ENCODE results near the gene DPY19L2.
"Not testable (repeated sequence)": the region's sequence is repeated elsewhere in the genome, so short reads cannot be mapped to it uniquely, and the experiment has no call there.

Gene DPY19L2

DNA sequence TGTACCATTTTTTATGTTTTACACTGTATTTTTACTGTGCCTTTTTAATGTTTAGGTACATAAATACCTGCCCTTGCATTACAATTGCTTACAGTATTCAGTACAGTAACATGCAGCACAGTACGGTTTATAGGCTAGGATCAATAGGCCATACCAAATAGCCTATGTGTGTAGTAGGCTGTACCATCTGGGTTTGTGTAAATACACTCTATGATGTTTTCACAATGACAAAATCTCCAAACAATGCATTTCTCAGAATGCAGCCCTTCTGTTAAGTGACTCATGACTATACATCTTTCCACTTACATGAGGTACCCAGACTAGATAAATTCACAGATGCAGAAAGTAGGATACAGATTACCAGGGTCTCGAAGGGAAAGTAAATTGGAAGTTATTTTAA is 43.0 kb upstream of the DPY19L2 start:
- not testable (repeated sequence) for H3K79me2 ChIP-seq (ENCODE audit: control insufficient read depth, low read length); H3F3A ChIP-seq (ENCODE audit: control insufficient read depth, insufficient read depth); H3K9me3 ChIP-seq (ENCODE audit: control insufficient read depth, insufficient read depth, low read length); H3K27ac ChIP-seq (ENCODE audit: low read depth, low read length); H4K20me1 ChIP-seq (ENCODE audit: control insufficient read depth, insufficient read depth, low read depth, low read length); H3K4me3 ChIP-seq (ENCODE audit: low read length); H3K36me3 ChIP-seq (ENCODE audit: control insufficient read depth, low read length); H3K4me1 ChIP-seq (ENCODE audit: control insufficient read depth, low read length); H3K4me2 ChIP-seq (ENCODE audit: low read length); H3K27me3 ChIP-seq (ENCODE audit: control insufficient read depth, low read length); H3K9me2 ChIP-seq (replicated peaks; ENCODE audit: control insufficient read depth, low read length)

DNA sequence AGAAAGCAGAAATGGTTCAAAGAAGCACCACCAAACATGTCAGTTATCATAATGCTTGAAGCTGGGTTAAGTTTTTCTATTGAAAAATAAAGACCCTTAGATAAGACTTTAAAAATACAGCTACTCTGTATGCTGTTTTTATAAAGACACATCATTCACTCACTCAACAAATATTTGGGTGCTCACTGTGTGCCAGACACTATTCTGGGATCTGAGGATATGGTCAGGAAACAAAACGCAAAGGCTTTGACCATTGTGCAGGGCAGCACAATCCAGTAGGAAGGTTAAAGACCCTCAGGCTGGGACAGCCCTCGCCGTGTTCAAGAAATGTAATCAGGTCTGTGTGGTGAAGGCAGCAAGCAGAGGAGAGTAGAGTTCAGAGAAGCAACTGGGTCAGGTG is 38.0 kb upstream of the DPY19L2 start:
- Histone ChIP-seq H3K27me3 (ENCODE audit: control insufficient read depth, low read length) (no peaks in the 10 kb centered on the region), H3K27ac (ENCODE audit: low read depth, low read length) (no peak overlapping the region), H4K20me1 (ENCODE audit: control insufficient read depth, insufficient read depth, low read depth, low read length) (no peaks in the 10 kb centered on the region), H3K4me2 (ENCODE audit: low read length) (no peak overlapping the region), H3K4me1 (ENCODE audit: control insufficient read depth, low read length) (no peaks in the 10 kb centered on the region), H3K79me2 (ENCODE audit: control insufficient read depth, low read length) (no peaks in the 10 kb centered on the region), H3K36me3 (ENCODE audit: control insufficient read depth, low read length) (no peaks in the 10 kb centered on the region), H3F3A (ENCODE audit: control insufficient read depth, insufficient read depth) (no peaks in the 10 kb centered on the region), H3K9me3 (ENCODE audit: control insufficient read depth, insufficient read depth, low read length) (no peaks in the 10 kb centered on the region), H3K4me3 (ENCODE audit: low read length) (no peak overlapping the region), H3K9me2 (replicated peaks; ENCODE audit: control insufficient read depth, low read length) (no peaks in the 10 kb centered on the region)
- TF ChIP-seq, protein P1, sequence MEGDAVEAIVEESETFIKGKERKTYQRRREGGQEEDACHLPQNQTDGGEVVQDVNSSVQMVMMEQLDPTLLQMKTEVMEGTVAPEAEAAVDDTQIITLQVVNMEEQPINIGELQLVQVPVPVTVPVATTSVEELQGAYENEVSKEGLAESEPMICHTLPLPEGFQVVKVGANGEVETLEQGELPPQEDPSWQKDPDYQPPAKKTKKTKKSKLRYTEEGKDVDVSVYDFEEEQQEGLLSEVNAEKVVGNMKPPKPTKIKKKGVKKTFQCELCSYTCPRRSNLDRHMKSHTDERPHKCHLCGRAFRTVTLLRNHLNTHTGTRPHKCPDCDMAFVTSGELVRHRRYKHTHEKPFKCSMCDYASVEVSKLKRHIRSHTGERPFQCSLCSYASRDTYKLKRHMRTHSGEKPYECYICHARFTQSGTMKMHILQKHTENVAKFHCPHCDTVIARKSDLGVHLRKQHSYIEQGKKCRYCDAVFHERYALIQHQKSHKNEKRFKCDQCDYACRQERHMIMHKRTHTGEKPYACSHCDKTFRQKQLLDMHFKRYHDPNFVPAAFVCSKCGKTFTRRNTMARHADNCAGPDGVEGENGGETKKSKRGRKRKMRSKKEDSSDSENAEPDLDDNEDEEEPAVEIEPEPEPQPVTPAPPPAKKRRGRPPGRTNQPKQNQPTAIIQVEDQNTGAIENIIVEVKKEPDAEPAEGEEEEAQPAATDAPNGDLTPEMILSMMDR (IDR thresholded peaks at IDR 0.05; ENCODE audit: low read depth, low read length, poor library complexity, severe bottlenecking), result no peak
- no peak for TF ChIP-seq EZH2phosphoT487 (IDR thresholded peaks at IDR 0.05; ENCODE audit: borderline replicate concordance, low read length)

DNA sequence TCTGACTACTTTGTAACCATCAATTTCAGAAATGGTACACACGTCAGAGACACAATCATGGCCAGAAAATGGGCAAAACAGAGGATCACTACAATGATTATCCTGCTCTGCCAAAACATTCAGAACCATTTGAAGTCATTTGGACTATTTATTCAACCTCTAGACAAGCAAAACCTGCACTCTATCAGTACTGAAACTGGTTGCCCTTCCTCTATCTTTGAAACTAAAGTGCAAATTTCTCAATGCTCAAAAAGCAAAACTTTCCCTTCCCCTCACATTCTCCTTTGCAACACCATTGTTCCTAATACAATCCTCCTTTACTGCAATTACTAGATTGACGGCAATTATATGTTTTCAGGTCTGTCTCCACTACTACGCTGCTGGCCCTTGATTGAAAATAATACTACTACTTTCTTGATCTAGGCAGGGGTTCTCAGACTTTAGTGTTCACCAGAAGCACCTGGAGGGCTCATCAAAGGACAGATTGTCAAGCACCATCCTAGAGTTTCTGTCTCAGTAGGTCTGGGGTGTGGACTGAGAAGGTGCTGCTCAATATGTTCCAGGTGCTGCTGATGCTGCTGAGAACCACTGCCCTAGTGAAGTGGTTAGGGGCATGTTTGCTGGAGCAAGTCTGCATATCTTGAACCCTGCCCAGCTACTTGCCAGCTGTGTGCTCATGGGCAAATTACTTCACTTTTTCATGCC is 31.5 kb upstream of the DPY19L2 start:
- H3K4me1 ChIP-seq (ENCODE audit: control insufficient read depth, low read length); H3K36me3 ChIP-seq (ENCODE audit: control insufficient read depth, low read length); H3F3A ChIP-seq (ENCODE audit: control insufficient read depth, insufficient read depth); H4K20me1 ChIP-seq (ENCODE audit: control insufficient read depth, insufficient read depth, low read depth, low read length); H3K4me3 ChIP-seq (ENCODE audit: low read length); H3K4me2 ChIP-seq (ENCODE audit: low read length); H3K79me2 ChIP-seq (ENCODE audit: control insufficient read depth, low read length); H3K27me3 ChIP-seq (ENCODE audit: control insufficient read depth, low read length); H3K27ac ChIP-seq (ENCODE audit: low read depth, low read length); H3K9me3 ChIP-seq (ENCODE audit: control insufficient read depth, insufficient read depth, low read length); H3K9me2 ChIP-seq (replicated peaks; ENCODE audit: control insufficient read depth, low read length): not testable (repeated sequence)

DNA sequence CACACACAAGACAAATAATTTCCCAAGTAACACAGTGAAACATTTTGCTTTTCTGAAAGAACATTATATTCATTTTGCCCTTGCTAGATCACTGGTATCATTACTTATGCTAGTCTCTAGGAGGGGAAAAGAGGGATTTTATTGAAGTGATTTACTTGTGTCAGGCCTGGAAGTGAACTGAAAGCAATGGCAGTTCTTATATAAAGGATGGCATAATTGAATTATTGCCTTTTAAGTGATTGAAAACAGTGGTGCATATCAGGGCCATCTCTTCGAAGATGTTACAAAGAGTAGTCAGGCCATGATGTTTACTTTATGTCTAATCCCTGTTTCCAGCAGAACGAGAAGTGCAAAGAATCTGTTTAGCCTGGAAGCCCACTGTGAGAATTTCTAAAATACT is 30.7 kb upstream of the DPY19L2 start:
- H3K79me2 ChIP-seq (ENCODE audit: control insufficient read depth, low read length); H4K20me1 ChIP-seq (ENCODE audit: control insufficient read depth, insufficient read depth, low read depth, low read length); H3K9me3 ChIP-seq (ENCODE audit: control insufficient read depth, insufficient read depth, low read length); H3K4me2 ChIP-seq (ENCODE audit: low read length); H3K27ac ChIP-seq (ENCODE audit: low read depth, low read length); H3K4me3 ChIP-seq (ENCODE audit: low read length); H3F3A ChIP-seq (ENCODE audit: control insufficient read depth, insufficient read depth); H3K36me3 ChIP-seq (ENCODE audit: control insufficient read depth, low read length); H3K4me1 ChIP-seq (ENCODE audit: control insufficient read depth, low read length); H3K9me2 ChIP-seq (replicated peaks; ENCODE audit: control insufficient read depth, low read length); H3K27me3 ChIP-seq (ENCODE audit: control insufficient read depth, low read length): not testable (repeated sequence)

DNA sequence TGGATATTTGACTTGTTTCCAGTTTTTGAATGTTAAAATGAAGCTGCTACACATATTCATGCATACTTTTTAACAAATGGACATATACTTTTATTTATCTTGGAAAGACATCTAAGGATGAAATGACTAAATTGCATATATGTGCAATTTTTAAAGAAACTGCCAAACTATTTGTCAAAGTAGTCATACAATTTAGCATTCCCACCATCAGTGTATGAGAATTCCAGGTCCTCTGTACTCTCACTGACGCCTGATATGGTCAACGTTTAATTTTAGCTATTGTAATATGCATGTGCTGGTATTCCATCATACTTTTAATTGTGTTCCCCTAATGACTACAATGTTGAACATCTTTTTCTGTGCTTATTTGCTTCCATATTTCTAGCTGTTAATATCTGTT is 22.5 kb upstream of the DPY19L2 start:
- H3K4me1 ChIP-seq (ENCODE audit: control insufficient read depth, low read length); H4K20me1 ChIP-seq (ENCODE audit: control insufficient read depth, insufficient read depth, low read depth, low read length); H3K4me2 ChIP-seq (ENCODE audit: low read length); H3K27me3 ChIP-seq (ENCODE audit: control insufficient read depth, low read length); H3K9me2 ChIP-seq (replicated peaks; ENCODE audit: control insufficient read depth, low read length); H3K27ac ChIP-seq (ENCODE audit: low read depth, low read length); H3K9me3 ChIP-seq (ENCODE audit: control insufficient read depth, insufficient read depth, low read length); H3F3A ChIP-seq (ENCODE audit: control insufficient read depth, insufficient read depth); H3K4me3 ChIP-seq (ENCODE audit: low read length); H3K36me3 ChIP-seq (ENCODE audit: control insufficient read depth, low read length); H3K79me2 ChIP-seq (ENCODE audit: control insufficient read depth, low read length): not testable (repeated sequence)

DNA sequence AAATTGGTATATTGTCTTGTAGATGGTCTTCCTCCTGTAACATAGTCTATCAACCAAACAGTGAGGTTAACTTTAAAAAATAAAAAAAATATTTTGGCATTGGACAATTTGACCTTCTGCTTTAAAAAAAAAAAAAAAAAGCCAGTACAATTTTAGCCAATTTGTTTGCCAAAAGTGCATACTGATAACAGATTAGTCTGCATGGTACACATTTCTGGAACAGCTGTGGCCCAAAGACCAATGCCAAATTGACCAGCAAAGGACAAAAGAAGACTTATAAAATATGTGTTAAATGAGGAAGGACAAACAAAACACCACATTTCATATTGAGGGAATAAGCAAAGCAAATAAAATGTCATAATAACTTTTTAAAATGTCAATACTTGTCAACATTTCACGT is 20.8 kb upstream of the DPY19L2 start:
- not testable (repeated sequence) for H3K4me3 ChIP-seq (ENCODE audit: low read length); H3K9me3 ChIP-seq (ENCODE audit: control insufficient read depth, insufficient read depth, low read length); H3F3A ChIP-seq (ENCODE audit: control insufficient read depth, insufficient read depth); H3K4me2 ChIP-seq (ENCODE audit: low read length); H3K27me3 ChIP-seq (ENCODE audit: control insufficient read depth, low read length); H3K79me2 ChIP-seq (ENCODE audit: control insufficient read depth, low read length); H3K27ac ChIP-seq (ENCODE audit: low read depth, low read length); H4K20me1 ChIP-seq (ENCODE audit: control insufficient read depth, insufficient read depth, low read depth, low read length); H3K36me3 ChIP-seq (ENCODE audit: control insufficient read depth, low read length); H3K9me2 ChIP-seq (replicated peaks; ENCODE audit: control insufficient read depth, low read length); H3K4me1 ChIP-seq (ENCODE audit: control insufficient read depth, low read length)

DNA sequence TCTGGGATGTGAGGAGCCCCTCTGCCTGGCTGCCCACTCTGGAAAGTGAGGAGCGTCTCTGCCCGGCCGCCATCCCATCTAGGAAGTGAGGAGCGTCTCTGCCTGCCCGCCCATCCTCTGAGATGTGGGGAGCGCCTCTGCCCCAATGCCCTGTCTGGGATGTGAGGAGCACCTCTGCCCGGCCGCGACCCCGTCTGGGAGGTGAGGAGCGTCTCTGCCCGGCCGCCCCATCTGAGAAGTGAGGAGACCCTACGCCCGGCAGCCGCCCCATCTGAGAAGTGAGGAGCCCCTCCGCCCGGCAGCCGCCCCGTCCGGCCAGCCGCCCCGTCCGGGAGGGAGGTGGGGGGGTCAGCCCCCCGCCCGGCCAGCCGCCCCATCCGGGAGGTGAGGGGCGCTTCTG is 18.3 kb upstream of the DPY19L2 start:
- H3K36me3 ChIP-seq (ENCODE audit: control insufficient read depth, low read length); H3K4me2 ChIP-seq (ENCODE audit: low read length); H3K27ac ChIP-seq (ENCODE audit: low read depth, low read length); H3K9me2 ChIP-seq (replicated peaks; ENCODE audit: control insufficient read depth, low read length); H3K4me3 ChIP-seq (ENCODE audit: low read length); H4K20me1 ChIP-seq (ENCODE audit: control insufficient read depth, insufficient read depth, low read depth, low read length); H3K27me3 ChIP-seq (ENCODE audit: control insufficient read depth, low read length); H3K4me1 ChIP-seq (ENCODE audit: control insufficient read depth, low read length); H3K79me2 ChIP-seq (ENCODE audit: control insufficient read depth, low read length); H3K9me3 ChIP-seq (ENCODE audit: control insufficient read depth, insufficient read depth, low read length); H3F3A ChIP-seq (ENCODE audit: control insufficient read depth, insufficient read depth): not testable (repeated sequence)
